Amniotic epithelial cell (primary cell): ENCODE data around the gene SUPT20HL1.
A peak's percentile ranks its signal among the peaks of the same experiment; 100 is the strongest.
"Not testable (repeated sequence)": the region's sequence is repeated elsewhere in the genome, so short reads cannot be mapped to it uniquely, and the experiment has no call there.

Source experiments
- DNase-seq: peaks from one replicate; pipeline ENCODE4 v3.0.0-alpha.2; 2010; ENCODE audit warnings: low read depth

The SUPT20HL1 gene

GRCh38 chrX:24360272-24360671 is at the start of gene SUPT20HL1:
Gene SUPT20HL1, plus strand, starts transcription at chrX:24360639. Its CDS starts 2,122 bp downstream, at chrX:24362761.
- no peak for DNase-seq

DNA sequence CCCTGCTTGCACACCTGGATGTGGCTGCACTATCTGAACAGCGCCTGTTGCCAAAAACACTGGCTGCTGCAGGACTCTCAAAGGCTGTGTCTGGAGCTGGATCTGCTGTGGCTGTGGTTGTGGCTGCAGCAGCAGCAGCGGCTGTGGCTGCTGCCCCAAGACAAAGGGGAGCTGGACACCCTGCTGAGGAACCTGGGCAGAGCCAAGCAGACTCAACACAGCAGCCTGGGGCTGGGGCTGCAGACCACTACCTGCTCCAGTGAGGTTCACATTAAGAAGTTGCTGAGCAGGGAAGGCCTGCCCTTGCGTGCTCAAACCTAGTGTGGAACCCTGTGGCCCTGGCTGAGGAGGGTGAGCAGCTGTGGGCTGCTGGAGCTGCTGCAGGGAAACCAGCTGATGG is 49.5 kb upstream of the SUPT20HL1 start:
- DNase-seq, result not testable (repeated sequence)

GRCh38 chrX:24311507-24312248 is 48.8 kb upstream of the SUPT20HL1 start:
- DNase-seq, result not testable (repeated sequence)

DNA sequence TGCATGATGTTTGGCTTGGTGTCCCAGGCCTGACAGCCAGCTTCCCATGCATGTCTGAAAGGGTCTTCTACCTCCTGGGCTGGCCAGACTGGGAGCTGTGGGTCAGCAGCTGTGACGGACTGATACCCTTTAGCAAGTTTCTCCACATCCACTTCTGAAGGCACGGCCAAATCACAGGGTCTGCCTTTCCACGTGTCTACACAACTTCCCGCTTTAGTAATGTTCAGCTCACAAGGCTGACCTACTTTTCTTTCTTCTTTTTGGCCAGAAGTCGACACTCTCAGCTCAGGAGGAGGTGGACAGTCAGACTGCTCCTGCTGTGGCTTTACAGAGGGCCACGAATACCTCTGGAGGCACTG is 48.2 kb upstream of the SUPT20HL1 start:
- DNase-seq, result not testable (repeated sequence)

DNA sequence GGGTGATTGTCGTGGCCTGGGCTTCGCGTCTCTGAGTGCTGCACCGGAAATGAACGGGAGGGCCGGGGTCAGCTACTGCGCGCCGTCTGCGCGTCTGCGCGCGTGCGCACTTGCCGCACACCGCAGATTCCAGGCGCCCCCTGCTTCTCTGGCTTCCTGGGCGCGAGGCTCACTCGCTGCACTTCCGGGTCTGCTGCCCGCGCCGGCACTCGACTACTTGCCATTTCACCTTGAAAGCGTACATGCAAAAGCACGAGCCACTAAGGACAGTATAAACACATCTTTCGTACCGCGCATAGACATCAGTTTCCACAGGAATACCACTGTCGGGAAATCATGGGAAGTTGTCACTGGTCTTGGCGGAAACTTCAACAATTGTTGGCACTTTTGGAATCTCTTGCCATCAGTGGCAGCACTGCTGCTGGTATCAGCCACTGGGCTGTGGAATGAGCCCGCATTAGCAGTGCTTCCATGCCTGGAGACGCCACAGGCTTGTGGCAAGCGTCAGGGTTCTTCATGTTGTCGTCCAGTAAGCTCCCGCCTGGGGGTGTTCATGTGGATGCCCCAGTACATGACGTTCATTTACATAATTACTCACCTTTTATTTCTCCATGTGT is 46.3 kb upstream of the SUPT20HL1 start, which contains the start of gene SUPT20HL2:
Gene SUPT20HL2 (minus strand): TSS at position 51 of the 617 bp plus-strand sequence. CDS start 754 bp downstream, outside the sequence.
- DNase-seq, result no peak

GRCh38 chrX:24316111-24316510 is 44.3 kb upstream of the SUPT20HL1 start:
- DNase-seq, result no peak

DNA sequence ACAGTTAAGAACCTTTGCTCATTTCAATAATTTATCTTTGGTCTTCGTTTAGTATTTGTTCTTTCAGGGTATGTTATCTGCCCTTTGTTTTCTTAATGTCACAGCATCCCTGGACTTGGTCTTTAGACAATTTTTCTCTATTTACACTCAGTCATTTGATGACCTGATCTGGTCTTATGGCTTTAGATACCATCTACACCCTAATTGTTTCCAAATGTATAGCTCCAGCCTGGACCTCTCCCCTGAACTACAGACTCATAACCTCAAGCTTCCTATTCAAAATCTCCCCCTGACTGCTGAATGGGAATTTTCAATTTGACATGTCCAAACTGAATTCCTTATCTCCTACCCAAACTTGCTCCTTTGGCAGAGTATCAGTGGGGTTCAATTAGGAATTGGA is 42.9 kb upstream of the SUPT20HL1 start:
- no peak for DNase-seq

DNA sequence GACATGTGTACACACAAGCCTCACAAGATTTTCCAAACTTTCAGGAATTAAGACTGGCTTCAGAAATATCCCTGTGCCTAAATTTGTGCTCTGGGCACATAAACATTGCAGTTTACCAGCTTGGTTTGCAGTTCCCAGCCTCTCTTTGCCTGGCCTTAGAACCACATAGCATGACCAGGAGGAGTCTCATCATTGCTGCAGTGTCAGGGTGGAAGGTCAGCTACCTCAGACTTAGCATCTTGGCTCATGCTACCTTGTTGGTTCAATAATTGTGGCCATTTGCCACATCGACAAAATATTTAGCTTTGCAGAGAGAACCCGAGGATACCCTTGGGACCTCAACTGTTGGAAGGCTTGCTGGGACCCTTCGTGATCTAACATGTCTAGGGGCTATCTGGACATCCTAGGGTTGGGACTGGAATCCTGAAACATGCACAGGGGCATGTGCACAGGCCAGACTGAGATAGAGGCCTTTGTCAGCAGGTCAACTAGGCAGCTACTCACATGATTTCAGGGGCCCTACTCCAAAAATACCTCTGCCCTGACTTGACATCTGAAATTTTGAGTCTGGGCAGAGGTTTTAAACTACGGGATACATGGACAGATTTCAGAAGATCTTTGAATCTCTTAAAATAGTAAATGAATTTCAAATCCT is 38.6 kb upstream of the SUPT20HL1 start:
- DNase-seq, result no peak

DNA sequence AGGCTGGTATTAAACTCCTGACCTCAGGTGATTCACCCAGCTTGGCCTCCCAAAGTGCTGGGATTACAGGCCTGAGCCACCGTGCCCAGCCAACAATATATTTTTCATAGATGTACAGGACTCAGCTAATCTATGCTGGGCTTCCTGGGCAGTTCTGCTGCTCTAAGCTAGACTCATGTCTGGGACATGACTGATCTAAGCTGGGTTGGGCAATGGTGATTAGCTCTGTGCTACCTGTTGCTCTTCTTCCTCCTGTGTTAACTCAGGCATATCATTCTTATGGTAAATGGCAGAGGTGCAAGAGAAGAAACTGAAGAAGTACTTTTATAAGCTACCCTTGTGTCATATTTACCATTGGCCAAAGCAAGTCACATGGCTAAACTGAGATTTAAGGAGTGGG is 35.2 kb upstream of the SUPT20HL1 start:
- DNase-seq, result no peak

GRCh38 chrX:24332878-24333277 is 27.6 kb upstream of the SUPT20HL1 start:
- DNase-seq, result peak; percentile 72

DNA sequence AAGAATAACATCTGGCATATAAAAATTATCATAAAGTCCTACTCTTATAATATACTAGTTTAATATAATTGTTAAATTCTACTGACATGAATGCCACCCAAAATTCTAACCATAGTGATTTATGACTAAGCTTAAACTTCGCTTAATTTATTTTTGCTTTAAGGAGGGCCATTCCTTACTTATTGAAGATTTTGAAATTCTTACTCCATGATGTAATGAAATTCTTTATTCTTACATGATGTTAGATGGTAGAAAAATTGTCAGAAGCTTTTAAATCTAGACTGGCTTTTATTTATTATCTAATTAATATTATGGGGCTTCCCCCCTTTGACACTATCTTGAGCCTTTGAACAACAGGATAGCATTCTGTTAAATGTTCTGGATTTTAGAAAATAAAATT is 27.1 kb upstream of the SUPT20HL1 start:
- no peak for DNase-seq

DNA sequence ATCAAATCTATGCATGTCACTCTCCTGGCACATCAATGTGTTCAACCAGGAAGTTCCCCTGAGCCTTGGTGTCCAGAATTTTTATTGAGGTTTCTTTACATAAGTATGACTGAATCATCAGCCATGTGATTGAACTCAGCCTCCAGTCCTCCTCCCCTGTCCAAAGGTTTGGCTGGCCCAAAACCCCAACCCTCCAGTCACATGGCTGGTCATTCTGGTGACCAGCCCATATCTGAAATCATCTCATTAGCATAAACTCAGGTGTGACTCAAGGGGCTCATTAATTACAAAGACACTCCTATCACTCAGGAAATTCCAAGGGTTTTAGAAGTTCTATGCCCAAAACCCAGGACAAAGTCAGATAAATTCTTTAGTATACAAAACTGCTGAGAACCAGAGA is 26.0 kb upstream of the SUPT20HL1 start:
- DNase-seq, result no peak

DNA sequence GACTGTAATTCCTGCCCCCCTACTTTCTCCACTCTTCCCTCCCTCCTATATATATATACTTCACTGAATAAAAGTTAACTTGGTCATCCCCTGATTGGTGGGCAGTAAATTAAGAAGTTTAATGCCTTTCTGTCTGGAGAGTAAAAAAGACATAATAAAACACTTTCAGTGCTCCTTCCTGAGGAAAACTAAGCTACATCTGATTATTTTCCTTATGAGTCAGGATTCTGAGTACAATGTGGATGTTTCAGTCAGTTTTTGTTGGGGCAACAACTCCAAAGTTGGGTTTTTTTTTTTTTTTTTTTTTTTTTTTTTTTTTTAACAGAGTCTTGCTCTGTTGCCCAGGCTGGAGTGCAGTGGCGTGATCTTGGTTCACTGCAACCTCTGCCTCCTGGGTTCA is 24.6 kb upstream of the SUPT20HL1 start:
- no peak for DNase-seq

GRCh38 chrX:24339911-24340310 is 20.5 kb upstream of the SUPT20HL1 start:
- DNase-seq, result peak; percentile 28

- DNase-seq, result no peak
Observed at GRCh38 chrX:24340501-24340900, 19.9 kb upstream of the SUPT20HL1 start.

DNA sequence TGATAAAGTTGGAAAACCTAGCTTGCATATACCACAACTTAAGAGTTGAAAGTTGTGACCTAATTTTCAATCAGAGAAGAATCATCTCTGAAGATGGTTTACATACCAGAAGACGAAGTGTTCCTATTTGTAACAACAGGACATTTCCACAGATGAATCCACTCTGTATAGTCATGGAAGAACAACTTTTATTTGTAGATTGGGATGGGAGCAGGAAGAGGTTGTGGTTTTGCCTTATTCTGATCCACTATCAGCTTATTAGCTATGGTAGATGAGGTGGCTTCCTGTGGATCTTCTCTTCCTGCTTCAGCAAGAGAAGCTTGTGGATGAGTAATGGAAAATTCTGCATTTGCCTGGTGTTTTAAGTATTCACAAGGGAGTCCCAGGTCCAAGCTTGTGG is 18.6 kb upstream of the SUPT20HL1 start:
- peak; percentile 82 for DNase-seq

GRCh38 chrX:24343719-24344118 is 16.7 kb upstream of the SUPT20HL1 start:
- no peak for DNase-seq

GRCh38 chrX:24347881-24348280 is 12.6 kb upstream of the SUPT20HL1 start:
- peak; percentile 87 for DNase-seq

GRCh38 chrX:24350217-24350616 is 10.2 kb upstream of the SUPT20HL1 start:
- no peak for DNase-seq

- no peak for DNase-seq
Observed at GRCh38 chrX:24355095-24355494, 5.3 kb upstream of the SUPT20HL1 start.

- DNase-seq, result no peak
Observed at GRCh38 chrX:24357106-24357505, 3.3 kb upstream of the SUPT20HL1 start.

- not testable (repeated sequence) for DNase-seq
Observed at GRCh38 chrX:24362089-24362745, 1.8 kb downstream of the SUPT20HL1 start.
